ENCODE measurements around the gene ATF4. TPM values are rescaled to one million over a fixed set of nuclear protein-coding genes. Genes with fewer than 3 reads are reported as not detected.

The ATF4 gene
- polyA plus RNA-seq, 1 donor = 296 TPM

DNA sequence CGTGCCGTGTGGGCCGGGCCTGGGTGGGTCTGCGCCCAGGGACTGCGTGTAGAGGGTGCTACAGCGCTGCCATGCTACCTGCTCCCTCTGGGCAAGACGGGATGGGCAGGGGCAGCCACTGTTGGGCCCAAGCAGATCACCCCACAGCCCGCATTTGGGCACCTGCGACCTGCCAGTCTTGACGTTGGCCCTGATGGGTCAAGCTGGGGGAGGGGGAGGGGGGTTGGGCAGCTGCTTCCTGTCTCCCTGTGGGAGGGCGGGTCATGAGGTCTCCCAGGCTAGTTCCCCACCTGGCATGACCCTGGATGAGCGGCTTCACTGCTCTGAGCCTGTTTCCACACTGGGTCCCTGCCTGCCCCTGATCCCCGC lies 15.0 kb downstream of the ATF4 start:
- DNase-seq = no peak
- Histone ChIP-seq H3K4me3 (ENCODE audit: low read length) (no peak overlapping the region), H3K36me3 (ENCODE audit: control insufficient read depth, insufficient read depth, low read length) (peaks cover 6% of the 10 kb centered on the region), H3K27ac (ENCODE audit: low read length) (no peak overlapping the region), H3K27me3 (ENCODE audit: control insufficient read depth, insufficient read depth, low read length) (no peaks in the 10 kb centered on the region), H3K9me3 (ENCODE audit: control insufficient read depth, low read depth, low read length) (no peaks in the 10 kb centered on the region), H3K4me1 (ENCODE audit: control insufficient read depth, insufficient read depth, low read length) (peaks cover 18% of the 10 kb centered on the region)
- no CpG with 5 or more reads among the region's 13 CpGs for whole genome bisulfite sequencing (ENCODE audit: insufficient coverage, low lambda C conversion rate)

DNA sequence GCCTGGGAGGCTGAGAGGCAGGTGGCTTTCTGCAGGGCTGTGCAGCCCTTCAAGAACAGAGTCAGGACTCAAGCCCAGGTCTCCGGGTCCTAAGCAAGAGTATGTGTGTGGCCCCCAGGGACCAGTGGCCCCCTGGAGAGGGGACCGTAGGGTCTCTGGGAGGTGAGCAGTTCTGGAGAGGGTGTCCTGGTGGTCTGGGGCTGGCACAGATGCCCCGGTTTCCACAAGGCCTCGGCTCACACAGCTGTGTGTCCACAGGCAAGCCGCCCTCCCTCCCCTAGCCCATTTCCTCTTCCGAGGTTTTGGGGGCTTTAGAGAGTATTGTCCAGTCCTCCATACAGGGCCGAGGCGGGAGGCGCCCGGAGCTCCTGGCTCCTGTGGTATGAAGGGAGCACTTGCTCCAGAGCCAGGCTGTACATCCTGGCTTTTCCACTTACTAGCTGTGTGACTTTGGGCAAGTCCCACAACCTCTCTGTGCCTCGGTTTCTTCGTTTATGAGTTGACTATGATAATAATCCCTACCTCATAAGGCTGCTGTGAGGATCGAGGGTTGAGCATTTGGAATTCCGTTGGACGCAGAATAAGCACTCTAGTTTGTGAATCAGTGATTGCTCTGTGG lies 15.6 kb downstream of the ATF4 start:
- H3K9me3 ChIP-seq (ENCODE audit: control insufficient read depth, low read depth, low read length) = no peaks in the 10 kb centered on the region
- H3K27me3 ChIP-seq (ENCODE audit: control insufficient read depth, insufficient read depth, low read length) = no peaks in the 10 kb centered on the region
- peaks cover 16% of the 10 kb centered on the region for H3K4me1 ChIP-seq (ENCODE audit: control insufficient read depth, insufficient read depth, low read length)
- DNase-seq = no peak
- peaks cover 3% of the 10 kb centered on the region for H3K36me3 ChIP-seq (ENCODE audit: control insufficient read depth, insufficient read depth, low read length)
- no peak overlapping the region for H3K4me3 ChIP-seq (ENCODE audit: low read length)
- no peak overlapping the region for H3K27ac ChIP-seq (ENCODE audit: low read length)
- no CpG with 5 or more reads among the region's 15 CpGs for WGBS (ENCODE audit: insufficient coverage, low lambda C conversion rate)

DNA sequence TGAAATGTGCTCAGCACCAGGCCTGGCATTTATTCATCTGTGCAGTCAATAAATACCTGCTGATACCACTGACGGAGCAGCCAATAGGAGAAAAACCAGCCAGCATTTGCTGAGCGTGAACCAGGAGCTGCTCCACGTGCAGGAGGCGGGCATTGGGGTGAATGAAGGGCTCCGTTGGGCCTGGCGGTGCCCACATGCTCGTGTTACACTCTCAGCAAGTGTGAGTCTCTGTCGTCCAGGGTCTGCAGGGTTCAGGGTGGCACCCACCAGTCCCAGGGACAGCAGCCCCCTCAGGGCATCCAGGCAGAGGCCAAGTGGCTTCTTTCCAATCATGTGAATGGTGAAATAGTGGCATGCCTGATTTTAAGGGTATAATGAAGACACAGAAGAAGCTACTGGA lies 16.3 kb downstream of the ATF4 start:
- no peak overlapping the region for H3K27ac ChIP-seq (ENCODE audit: low read length)
- WGBS (ENCODE audit: insufficient coverage, low lambda C conversion rate) = no CpG with 5 or more reads among the region's 8 CpGs
- no peaks in the 10 kb centered on the region for H3K27me3 ChIP-seq (ENCODE audit: control insufficient read depth, insufficient read depth, low read length)

DNA sequence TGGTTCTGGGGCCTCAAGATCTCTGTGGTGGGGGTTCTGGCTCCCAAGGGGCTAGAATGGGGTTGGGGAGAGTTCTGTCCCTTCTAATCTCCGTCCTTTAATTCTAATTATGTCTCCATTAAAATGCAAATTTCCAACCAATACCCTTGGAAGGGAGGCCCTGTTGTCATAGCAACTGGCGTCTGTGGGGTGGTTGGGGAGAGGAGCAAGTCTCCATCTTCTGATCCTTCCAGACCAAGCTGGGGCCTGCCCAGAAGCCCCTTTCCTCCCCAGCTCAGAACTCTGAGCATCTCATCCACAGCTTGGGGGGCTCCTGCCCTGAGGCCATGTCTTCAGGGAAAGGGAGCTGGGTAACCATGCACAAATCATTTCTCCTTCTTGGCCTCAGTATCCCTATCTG lies 17.6 kb downstream of the ATF4 start:
- Histone ChIP-seq H3K9me3 (ENCODE audit: control insufficient read depth, low read depth, low read length) (no peaks in the 10 kb centered on the region), H3K4me3 (ENCODE audit: low read length) (no peak overlapping the region), H3K27me3 (ENCODE audit: control insufficient read depth, insufficient read depth, low read length) (no peaks in the 10 kb centered on the region), H3K4me1 (ENCODE audit: control insufficient read depth, insufficient read depth, low read length) (peaks cover 5% of the 10 kb centered on the region), H3K27ac (ENCODE audit: low read length) (no peak overlapping the region), H3K36me3 (ENCODE audit: control insufficient read depth, insufficient read depth, low read length) (no peaks in the 10 kb centered on the region)
- DNase-seq = no peak
- no CpG with 5 or more reads among the region's 2 CpGs for WGBS (ENCODE audit: insufficient coverage, low lambda C conversion rate)

More for the DNA sequence above, 16.3 kb downstream of the ATF4 start:
- H3K36me3 ChIP-seq (ENCODE audit: control insufficient read depth, insufficient read depth, low read length) = no peaks in the 10 kb centered on the region
- H3K4me3 ChIP-seq (ENCODE audit: low read length) = no peak overlapping the region
- no peak for DNase-seq
- no peaks in the 10 kb centered on the region for H3K9me3 ChIP-seq (ENCODE audit: control insufficient read depth, low read depth, low read length)
- H3K4me1 ChIP-seq (ENCODE audit: control insufficient read depth, insufficient read depth, low read length) = peaks cover 8% of the 10 kb centered on the region

DNA sequence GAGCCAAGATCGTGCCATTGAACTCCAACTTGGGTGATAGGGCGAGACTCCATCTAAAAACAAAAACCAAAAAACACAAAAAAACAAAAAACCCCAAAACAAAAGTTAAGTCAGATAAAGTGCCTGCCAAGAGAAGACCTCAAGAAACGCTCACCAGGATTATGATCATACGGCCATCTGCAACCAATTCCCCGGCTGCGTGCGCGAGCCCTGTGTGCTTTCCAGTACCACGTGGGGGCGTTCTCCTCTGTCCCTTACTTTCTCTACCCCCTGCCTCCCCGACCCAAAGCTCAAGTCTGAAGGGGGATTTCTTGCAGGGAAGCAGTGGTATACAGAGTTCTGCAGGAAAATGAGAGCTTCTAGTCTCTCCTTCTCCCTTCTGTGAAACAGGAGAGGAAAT lies 22.7 kb downstream of the ATF4 start:
- Histone ChIP-seq H3K9me3 (ENCODE audit: control insufficient read depth, low read depth, low read length) (no peaks in the 10 kb centered on the region), H3K4me1 (ENCODE audit: control insufficient read depth, insufficient read depth, low read length) (no peaks in the 10 kb centered on the region), H3K36me3 (ENCODE audit: control insufficient read depth, insufficient read depth, low read length) (no peaks in the 10 kb centered on the region), H3K4me3 (ENCODE audit: low read length) (no peak overlapping the region), H3K27me3 (ENCODE audit: control insufficient read depth, insufficient read depth, low read length) (peaks cover 10% of the 10 kb centered on the region), H3K27ac (ENCODE audit: low read length) (no peak overlapping the region)
- DNase-seq = no peak
- WGBS (ENCODE audit: insufficient coverage, low lambda C conversion rate) = 75% methylated on average over 2 of the region's 11 CpGs

DNA sequence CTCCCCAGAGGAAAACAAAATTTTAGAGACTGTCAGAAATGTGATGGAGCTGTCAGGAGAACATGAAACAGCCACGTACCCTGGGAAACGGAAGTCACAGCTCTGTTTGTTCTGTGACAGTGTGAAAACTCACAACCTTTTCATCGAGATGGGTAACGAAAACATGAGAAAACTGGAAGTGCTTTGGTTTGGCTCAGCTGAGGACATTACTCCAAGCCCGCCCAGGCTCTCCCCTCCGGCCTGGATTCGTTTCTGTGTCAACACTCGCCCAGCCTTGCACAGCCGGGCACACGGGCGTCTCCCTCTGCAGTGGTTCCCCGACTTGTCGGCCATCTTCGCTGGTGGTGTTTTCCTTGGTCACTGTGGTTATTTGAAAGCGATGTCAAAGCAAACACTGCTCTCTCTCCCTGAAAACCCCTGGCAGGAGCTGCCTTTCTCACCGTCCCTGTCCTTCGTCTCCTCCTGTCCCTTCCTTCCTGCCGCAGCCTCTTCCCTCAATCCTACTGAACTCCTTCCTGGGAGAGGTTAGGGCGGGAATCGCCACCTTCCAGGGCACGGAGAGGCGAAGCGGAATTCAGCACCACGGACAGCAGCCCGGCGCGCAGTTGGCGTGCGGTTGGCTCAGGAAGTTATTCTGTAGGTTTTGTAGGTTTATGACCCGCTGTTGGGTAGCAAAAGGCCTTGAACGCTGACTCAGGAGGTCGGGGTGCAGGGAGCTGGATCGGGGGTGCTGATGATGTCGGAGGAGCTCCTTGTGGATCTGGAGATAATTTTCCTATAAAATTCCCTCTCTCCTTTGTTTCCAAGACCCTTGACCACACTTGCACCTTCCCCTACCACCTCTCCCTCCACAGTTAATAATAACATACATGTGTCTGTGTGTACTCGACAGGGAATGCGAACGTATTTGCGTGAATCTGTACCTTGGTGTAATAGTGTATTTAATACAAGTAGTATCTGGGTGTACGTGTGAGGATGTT lies 25.3 kb downstream of the ATF4 start:
- Histone ChIP-seq H3K4me3 (ENCODE audit: low read length) (no peak overlapping the region), H3K4me1 (ENCODE audit: control insufficient read depth, insufficient read depth, low read length) (no peaks in the 10 kb centered on the region), H3K27ac (ENCODE audit: low read length) (no peak overlapping the region), H3K27me3 (ENCODE audit: control insufficient read depth, insufficient read depth, low read length) (peaks cover 25% of the 10 kb centered on the region), H3K36me3 (ENCODE audit: control insufficient read depth, insufficient read depth, low read length) (no peaks in the 10 kb centered on the region), H3K9me3 (ENCODE audit: control insufficient read depth, low read depth, low read length) (no peaks in the 10 kb centered on the region)
- DNase-seq = peak in 1 of 2 donors; percentile 49
- WGBS (ENCODE audit: insufficient coverage, low lambda C conversion rate) = no CpG with 5 or more reads among the region's 39 CpGs

DNA sequence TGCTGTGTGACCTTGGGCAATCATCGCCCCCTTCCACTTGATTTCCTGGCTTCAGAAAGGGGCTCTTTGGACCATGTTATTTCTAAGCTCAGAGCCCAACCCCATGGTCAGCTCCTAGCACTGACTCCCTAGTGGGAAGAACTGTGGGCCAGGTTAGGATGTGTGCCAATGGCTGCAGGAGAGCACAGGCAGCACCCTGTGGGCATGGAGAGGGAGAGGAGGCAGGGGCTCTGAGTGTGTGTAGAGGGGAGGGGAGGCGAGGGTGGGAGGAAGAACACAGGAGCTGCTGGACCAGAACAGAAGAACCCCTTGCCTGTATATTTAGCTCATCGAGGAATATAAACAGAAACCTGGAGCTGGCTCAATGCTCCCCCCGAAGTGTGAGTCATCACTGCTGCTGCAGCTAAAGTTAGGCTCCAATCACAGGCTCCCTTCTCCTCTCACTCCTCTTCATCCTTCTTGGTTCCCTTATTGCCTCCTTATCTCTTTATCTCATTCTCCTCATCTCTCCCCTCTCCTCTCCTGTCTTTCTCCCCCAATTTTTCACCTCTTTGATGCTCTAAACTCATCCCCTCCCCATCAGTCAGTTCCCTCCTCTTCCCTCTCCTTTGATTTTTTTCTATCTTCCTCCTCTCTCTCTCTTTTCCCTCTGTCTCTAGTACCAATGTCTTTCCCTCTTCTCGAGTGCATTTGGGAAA lies 26.7 kb downstream of the ATF4 start:
- WGBS (ENCODE audit: insufficient coverage, low lambda C conversion rate) = 29% methylated on average over 1 of the region's 5 CpGs
- peaks cover 31% of the 10 kb centered on the region for H3K27me3 ChIP-seq (ENCODE audit: control insufficient read depth, insufficient read depth, low read length)
- no peaks in the 10 kb centered on the region for H3K4me1 ChIP-seq (ENCODE audit: control insufficient read depth, insufficient read depth, low read length)
- DNase-seq = no peak
- no peak overlapping the region for H3K4me3 ChIP-seq (ENCODE audit: low read length)
- H3K36me3 ChIP-seq (ENCODE audit: control insufficient read depth, insufficient read depth, low read length) = no peaks in the 10 kb centered on the region
- no peaks in the 10 kb centered on the region for H3K9me3 ChIP-seq (ENCODE audit: control insufficient read depth, low read depth, low read length)
- no peak overlapping the region for H3K27ac ChIP-seq (ENCODE audit: low read length)

DNA sequence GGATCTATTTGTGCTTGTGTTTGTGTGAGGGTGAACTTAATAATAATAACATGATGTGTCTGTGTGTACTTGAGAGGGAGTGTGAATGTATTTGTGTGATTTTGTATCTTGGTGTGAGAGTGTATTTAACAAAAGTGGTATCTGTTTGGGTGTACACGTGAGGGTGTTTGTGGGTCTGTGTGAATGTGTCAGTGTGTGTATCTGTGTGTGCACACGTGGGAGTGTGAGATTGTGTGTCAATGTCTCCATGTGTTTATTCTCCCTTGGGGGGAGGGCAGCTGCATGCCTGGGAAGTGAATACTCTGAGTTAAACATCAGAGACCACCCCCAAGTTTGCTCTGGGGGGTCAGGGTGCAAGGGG lies 27.2 kb downstream of the ATF4 start:
- WGBS (ENCODE audit: insufficient coverage, low lambda C conversion rate) = no CpG with 5 or more reads among the region's 2 CpGs
- DNase-seq = no peak
- H3K36me3 ChIP-seq (ENCODE audit: control insufficient read depth, insufficient read depth, low read length) = no peaks in the 10 kb centered on the region
- no peak overlapping the region for H3K27ac ChIP-seq (ENCODE audit: low read length)
- no peaks in the 10 kb centered on the region for H3K4me1 ChIP-seq (ENCODE audit: control insufficient read depth, insufficient read depth, low read length)
- peaks cover 36% of the 10 kb centered on the region for H3K27me3 ChIP-seq (ENCODE audit: control insufficient read depth, insufficient read depth, low read length)
- no peak overlapping the region for H3K4me3 ChIP-seq (ENCODE audit: low read length)
- no peaks in the 10 kb centered on the region for H3K9me3 ChIP-seq (ENCODE audit: control insufficient read depth, low read depth, low read length)

DNA sequence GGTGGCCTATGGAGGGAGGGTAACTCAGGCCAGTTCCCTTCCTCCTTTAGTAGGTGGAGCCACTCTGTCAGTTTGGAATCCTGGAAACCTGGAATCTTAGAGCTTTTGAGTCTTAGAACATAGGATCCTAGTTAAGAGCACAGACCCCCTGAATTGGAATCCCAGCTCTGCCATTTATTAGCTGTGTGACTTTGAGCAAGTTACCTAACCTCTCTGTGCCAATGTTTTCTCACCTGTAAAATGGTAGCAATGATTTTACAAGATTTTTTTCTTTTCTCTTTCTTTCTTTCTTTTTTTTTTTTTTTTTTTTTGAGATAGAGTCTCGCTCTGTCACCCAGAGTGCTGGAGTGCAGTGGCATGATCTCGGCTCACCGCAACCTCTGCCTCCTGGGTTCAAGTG lies 33.1 kb downstream of the ATF4 start:
- H3K36me3 ChIP-seq (ENCODE audit: control insufficient read depth, insufficient read depth, low read length) = no peaks in the 10 kb centered on the region
- no peaks in the 10 kb centered on the region for H3K9me3 ChIP-seq (ENCODE audit: control insufficient read depth, low read depth, low read length)
- no peak overlapping the region for H3K4me3 ChIP-seq (ENCODE audit: low read length)
- DNase-seq = no peak
- H3K27me3 ChIP-seq (ENCODE audit: control insufficient read depth, insufficient read depth, low read length) = peaks cover 62% of the 10 kb centered on the region
- H3K27ac ChIP-seq (ENCODE audit: low read length) = no peak overlapping the region
- no CpG with 5 or more reads among the region's 3 CpGs for WGBS (ENCODE audit: insufficient coverage, low lambda C conversion rate)
- peaks cover 6% of the 10 kb centered on the region for H3K4me1 ChIP-seq (ENCODE audit: control insufficient read depth, insufficient read depth, low read length)

DNA sequence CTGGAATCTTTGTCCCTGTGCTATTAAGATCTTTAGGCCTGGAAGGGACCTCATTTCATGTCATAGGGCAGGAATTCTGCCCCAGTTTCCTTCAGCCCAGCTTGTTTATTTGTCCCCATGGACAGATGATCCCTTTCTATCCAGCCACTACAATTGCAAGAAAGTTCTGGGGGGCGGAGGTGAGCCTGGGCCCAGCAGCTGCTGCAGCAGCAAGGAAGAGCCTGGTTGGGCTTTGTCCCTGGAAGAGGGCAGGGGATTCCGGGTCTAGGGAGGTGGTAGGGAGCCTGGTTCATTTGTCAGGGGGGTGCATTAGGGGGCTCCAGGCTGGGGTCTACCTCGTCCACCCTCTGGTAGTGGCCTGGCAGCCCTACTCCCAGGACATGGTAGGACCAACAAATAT lies 33.8 kb downstream of the ATF4 start:
- no peaks in the 10 kb centered on the region for H3K36me3 ChIP-seq (ENCODE audit: control insufficient read depth, insufficient read depth, low read length)
- DNase-seq = no peak
- peaks cover 8% of the 10 kb centered on the region for H3K4me1 ChIP-seq (ENCODE audit: control insufficient read depth, insufficient read depth, low read length)
- WGBS (ENCODE audit: insufficient coverage, low lambda C conversion rate) = no CpG with 5 or more reads among the region's 3 CpGs
- H3K27me3 ChIP-seq (ENCODE audit: control insufficient read depth, insufficient read depth, low read length) = peaks cover 67% of the 10 kb centered on the region
- no peak overlapping the region for H3K27ac ChIP-seq (ENCODE audit: low read length)
- H3K4me3 ChIP-seq (ENCODE audit: low read length) = no peak overlapping the region
- no peaks in the 10 kb centered on the region for H3K9me3 ChIP-seq (ENCODE audit: control insufficient read depth, low read depth, low read length)
